PC-3 (cell line): Measurements from ENCODE around the gene ACTMAP. TPM values are rescaled to one million over a fixed set of nuclear protein-coding genes. Genes with fewer than 3 reads are reported as not detected.

Source experiments
- ATAC-seq: fragments of 200-7000 bp; cut with Tn5 transposase; 2 replicates; pipeline ENCODE4 v1.9.1; 2020; ENCODE audit warnings: mild to moderate bottlenecking, moderate library complexity
- BruUV-seq: library from RNA; stranded (reverse); fragments of 400-500 nt; replicated peaks from 2 replicates; lab custom pipeline; 2021; lab: Mats Ljungman, UMichigan
- CTCF ChIA-PET: fragments of 300-600 bp; sonication (Branson Sonifier 250); formaldehyde crosslinking; loops from one replicate; lab custom pipeline; 2022; ENCODE audit warnings: antibody characterized with exemption; lab: Charles Lee
- POLR2A ChIA-PET: fragments of 300-600 bp; sonication (Branson Sonifier 250); formaldehyde crosslinking; loops from one replicate; lab custom pipeline; 2022; ENCODE audit warnings: antibody characterized with exemption; ENCODE audit not compliant: unreplicated experiment; lab: Charles Lee
- DNase-seq: peaks from one replicate; pipeline ENCODE4 v3.0.0-alpha.2; 2015
- H2AFZ ChIP-seq: fragments of 300-600 bp; sonication (generic); 2 replicates; pipeline ENCODE4 v1.6.0; 2016; ENCODE audit warnings: antibody characterized with exemption, low read length
- H3F3A ChIP-seq: fragments of 300-600 bp; sonication (generic); one replicate; pipeline ENCODE4 v1.6.0; 2017; ENCODE audit warnings: antibody characterized with exemption, low read length, control low read depth, mild to moderate bottlenecking; ENCODE audit not compliant: unreplicated experiment
- H3K27ac ChIP-seq: fragments of 300-600 bp; sonication (generic); 2 replicates; pipeline ENCODE4 v1.5.1; 2016; ENCODE audit warnings: mild to moderate bottlenecking, low read length
- H3K27me3 ChIP-seq: fragments of 300-600 bp; sonication (generic); 2 replicates; pipeline ENCODE4 v1.6.1; 2016; ENCODE audit warnings: low read length, mixed read lengths
- H3K36me3 ChIP-seq: fragments of 300-600 bp; sonication (generic); 2 replicates; pipeline ENCODE4 v1.6.1; 2016; ENCODE audit warnings: low read depth, mixed run types, low read length, mixed read lengths
- H3K4me1 ChIP-seq: fragments of 300-600 bp; sonication (generic); 2 replicates; pipeline ENCODE4 v1.5.1; 2016; ENCODE audit warnings: low read length; ENCODE audit not compliant: insufficient read depth
- H3K4me2 ChIP-seq: fragments of 300-600 bp; sonication (generic); 2 replicates; pipeline ENCODE4 v1.6.0; 2016; ENCODE audit warnings: low read length
- H3K4me3 ChIP-seq: fragments of 300-600 bp; sonication (generic); 2 replicates; pipeline ENCODE4 v1.5.1; 2016; ENCODE audit warnings: mild to moderate bottlenecking, low read length, mixed read lengths
- H3K79me2 ChIP-seq: fragments of 300-600 bp; sonication (generic); 2 replicates; pipeline ENCODE4 v1.6.1; 2017; ENCODE audit warnings: low read length, mixed read lengths
- H3K9ac ChIP-seq: fragments of 300-600 bp; sonication (generic); 2 replicates; pipeline ENCODE4 v1.6.0; 2016; ENCODE audit warnings: mild to moderate bottlenecking, low read length
- H3K9me2 ChIP-seq: fragments of 300-600 bp; sonication (generic); replicated peaks from 2 replicates; pipeline ENCODE4 v1.6.1; 2016; ENCODE audit warnings: mixed run types, low read length, mixed read lengths
- H3K9me3 ChIP-seq: fragments of 300-600 bp; sonication (generic); 2 replicates; pipeline ENCODE4 v1.6.1; 2016; ENCODE audit warnings: low read length, mixed read lengths
- H4K20me1 ChIP-seq: fragments of 300-600 bp; sonication (generic); 2 replicates; pipeline ENCODE4 v1.6.1; 2016; ENCODE audit warnings: low read length, mixed read lengths
- CTCF ChIP-seq: fragments of 300-600 bp; sonication (generic); conservative IDR thresholded peaks from 2 replicates; pipeline ENCODE4 v1.5.1; 2017; ENCODE audit warnings: antibody characterized with exemption, low read depth, mild to moderate bottlenecking, low read length
- EZH2 ChIP-seq: fragments of 300-600 bp; sonication (generic); IDR thresholded peaks from one replicate; pipeline ENCODE4 v1.6.1; 2017; ENCODE audit warnings: antibody characterized with exemption, mild to moderate bottlenecking, low read length; ENCODE audit not compliant: unreplicated experiment
- EZH2phosphoT487 ChIP-seq: fragments of 300-600 bp; sonication (generic); IDR thresholded peaks from 2 replicates; pipeline ENCODE4 v1.6.1; 2018; ENCODE audit warnings: mild to moderate bottlenecking, antibody characterized with exemption, low read length, borderline replicate concordance
- intact Hi-C: fragments of 100-400 bp; cut with micrococcal nuclease; formaldehyde crosslinking; loops from 2 replicates; pipeline ENCODE4 v1.9.0; 2023
- total RNA-seq: library from RNA; depleted of rRNA; stranded (reverse); fragments of >200 nt; gene quantifications from 2 replicates; pipeline ENCODE4 v1.2.3, GENCODE V29; 2014

Gene ACTMAP
- total RNA-seq, 1 experiment from 2014 or later = 0.40 TPM

DNA sequence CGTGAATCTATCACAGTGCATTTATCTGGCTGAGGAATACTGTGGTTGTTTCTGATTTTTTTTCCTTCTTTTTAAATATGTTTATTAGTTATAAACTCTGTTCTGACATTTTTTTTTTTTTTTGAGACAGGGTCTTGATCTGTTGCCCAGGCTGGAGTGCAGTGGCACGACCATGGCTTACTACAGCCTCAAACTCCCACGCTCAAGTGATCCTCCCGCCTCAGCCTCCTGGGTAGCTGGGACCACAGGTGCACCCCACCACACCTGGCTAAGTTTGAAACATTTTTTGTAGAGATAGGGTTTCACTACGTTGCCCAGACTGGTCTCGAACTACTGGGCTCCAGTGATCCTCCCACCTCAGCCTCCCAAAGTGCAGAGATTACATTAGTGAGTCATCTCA lies 53.3 kb downstream of the ACTMAP start:
- BruUV-seq = no TSS peak
- no peak for ATAC-seq
- POLR2A ChIA-PET = no interaction called here
- Histone ChIP-seq H3F3A (no peaks in the 10 kb centered on the region), H3K36me3 (no peaks in the 10 kb centered on the region), H3K27ac (no peak overlapping the region), H3K9me2 (no peaks in the 10 kb centered on the region), H3K27me3 (no peaks in the 10 kb centered on the region), H3K4me2 (no peak overlapping the region), H3K4me1 (no peaks in the 10 kb centered on the region), H3K9ac (no peak overlapping the region), H3K4me3 (no peak overlapping the region), H4K20me1 (no peaks in the 10 kb centered on the region), H3K9me3 (no peaks in the 10 kb centered on the region), H3K79me2 (no peaks in the 10 kb centered on the region), H2AFZ (no peak overlapping the region)
- no peak for DNase-seq
- CTCF ChIA-PET = no interaction called here
- no peak for TF ChIP-seq EZH2phosphoT487
- no peak for TF ChIP-seq CTCF
- no peak for TF ChIP-seq EZH2
- intact Hi-C loops = no loop called here

DNA sequence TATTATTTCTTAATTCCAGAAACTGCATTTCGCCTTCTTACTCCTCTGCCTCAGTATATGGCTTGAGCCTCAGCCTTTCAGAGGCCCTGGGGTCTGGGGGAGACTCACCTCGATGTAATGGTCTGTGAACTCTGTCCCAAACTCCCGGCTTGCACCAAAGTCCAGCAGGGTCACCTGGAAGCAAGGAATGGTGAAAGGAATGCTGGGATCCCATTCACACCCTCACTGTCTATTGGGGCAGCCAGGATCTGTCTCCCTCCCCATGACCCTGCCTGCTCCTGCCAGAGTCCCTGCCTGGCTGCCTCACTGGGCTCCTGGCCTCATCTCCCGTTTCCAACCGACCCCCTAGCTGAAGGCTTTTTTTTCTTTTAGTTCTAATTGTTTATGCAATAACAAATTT lies 54.4 kb downstream of the ACTMAP start:
- no peak for ATAC-seq
- H3K9me3 ChIP-seq = no peaks in the 10 kb centered on the region
- no peaks in the 10 kb centered on the region for H3K27me3 ChIP-seq
- no peak overlapping the region for H3K27ac ChIP-seq
- H2AFZ ChIP-seq = no peak overlapping the region
- H3K36me3 ChIP-seq = no peaks in the 10 kb centered on the region
- CTCF ChIA-PET = no interaction called here
- peaks cover 5% of the 10 kb centered on the region for H3K4me1 ChIP-seq
- H3K4me3 ChIP-seq = no peak overlapping the region
- no peaks in the 10 kb centered on the region for H4K20me1 ChIP-seq
- no peak overlapping the region for H3K9ac ChIP-seq
- POLR2A ChIA-PET = no interaction called here
- no peak for TF ChIP-seq EZH2phosphoT487
- TF ChIP-seq EZH2 = no peak
- no peak for TF ChIP-seq CTCF
- DNase-seq = no peak
- H3K79me2 ChIP-seq = no peaks in the 10 kb centered on the region
- no TSS peak for BruUV-seq
- intact Hi-C loops = no loop called here
- no peak overlapping the region for H3K4me2 ChIP-seq
- no peaks in the 10 kb centered on the region for H3F3A ChIP-seq
- no peaks in the 10 kb centered on the region for H3K9me2 ChIP-seq

GRCh38 chr19:40693896-40694295 lies 56.4 kb downstream of the ACTMAP start:
- no peak for DNase-seq
- H3K36me3 ChIP-seq = no peaks in the 10 kb centered on the region
- no TSS peak for BruUV-seq
- peaks cover 18% of the 10 kb centered on the region for H3K4me1 ChIP-seq
- H3K27ac ChIP-seq = no peak overlapping the region
- intact Hi-C loops = no loop called here
- ChIA-PET CTCF (no interaction called here), POLR2A (no interaction called here)
- H3F3A ChIP-seq = no peaks in the 10 kb centered on the region
- H3K9me3 ChIP-seq = no peaks in the 10 kb centered on the region
- H2AFZ ChIP-seq = no peak overlapping the region
- H3K27me3 ChIP-seq = no peaks in the 10 kb centered on the region
- H3K9me2 ChIP-seq = no peaks in the 10 kb centered on the region
- no peak for TF ChIP-seq EZH2phosphoT487
- TF ChIP-seq CTCF = no peak
- TF ChIP-seq EZH2 = no peak
- H3K79me2 ChIP-seq = peaks cover 13% of the 10 kb centered on the region
- H3K9ac ChIP-seq = no peak overlapping the region
- H3K4me3 ChIP-seq = no peak overlapping the region
- no peaks in the 10 kb centered on the region for H4K20me1 ChIP-seq
- no peak for ATAC-seq
- H3K4me2 ChIP-seq = no peak overlapping the region
